Neural cell (in vitro differentiated cells): ENCODE results near the gene DPF1.

Experiments
- EP300 ChIP-seq: fragments of 450-650 bp; conservative IDR thresholded peaks from 2 replicates; pipeline ENCODE4 v1.6.1; 2014; ENCODE audit warnings: antibody characterized with exemption, mild to moderate bottlenecking, moderate library complexity; ENCODE audit not compliant: poor library complexity, severe bottlenecking
- EZH2 ChIP-seq: fragments of 200-600, 300-800 bp; shearing (Covaris generic), sonication (generic); IDR thresholded peaks from 2 replicates; pipeline ENCODE4 v1.6.1; 2014; ENCODE audit warnings: antibody characterized with exemption, low read length, borderline replicate concordance, mild to moderate bottlenecking; ENCODE audit not compliant: insufficient read depth, poor library complexity, severe bottlenecking
- MXI1 ChIP-seq: fragments of 450-650 bp; conservative IDR thresholded peaks from 2 replicates; pipeline ENCODE4 v1.6.1; 2014; ENCODE audit warnings: antibody characterized with exemption, mild to moderate bottlenecking; ENCODE audit not compliant: poor library complexity, severe bottlenecking
- POLR2AphosphoS5 ChIP-seq: IDR thresholded peaks from 2 replicates; pipeline ENCODE4 v1.6.1; 2012
- RAD21 ChIP-seq: fragments of 450-650 bp; conservative IDR thresholded peaks from 2 replicates; pipeline ENCODE4 v1.6.1; 2014; ENCODE audit warnings: antibody characterized with exemption, mild to moderate bottlenecking, moderate library complexity
- SMC3 ChIP-seq: fragments of 450-650 bp; conservative IDR thresholded peaks from 2 replicates; pipeline ENCODE4 v1.6.1; 2014; ENCODE audit warnings: antibody characterized with exemption, mild to moderate bottlenecking, moderate library complexity; ENCODE audit not compliant: poor library complexity
- TAF1 ChIP-seq: IDR thresholded peaks from 2 replicates; pipeline ENCODE4 v1.6.1; 2012; ENCODE audit warnings: low read depth
- TF ChIP-seq, protein P1 (sequence below): fragments of 450-650 bp; IDR thresholded peaks from 2 replicates; pipeline ENCODE4 v1.5.1; 2014; ENCODE audit warnings: antibody characterized with exemption, mild to moderate bottlenecking, moderate library complexity; ENCODE audit not compliant: poor library complexity, severe bottlenecking
- TF ChIP-seq, protein P2 (sequence below): IDR thresholded peaks from 2 replicates; pipeline ENCODE4 v1.6.1; 2012; ENCODE audit warnings: borderline replicate concordance

DNA sequence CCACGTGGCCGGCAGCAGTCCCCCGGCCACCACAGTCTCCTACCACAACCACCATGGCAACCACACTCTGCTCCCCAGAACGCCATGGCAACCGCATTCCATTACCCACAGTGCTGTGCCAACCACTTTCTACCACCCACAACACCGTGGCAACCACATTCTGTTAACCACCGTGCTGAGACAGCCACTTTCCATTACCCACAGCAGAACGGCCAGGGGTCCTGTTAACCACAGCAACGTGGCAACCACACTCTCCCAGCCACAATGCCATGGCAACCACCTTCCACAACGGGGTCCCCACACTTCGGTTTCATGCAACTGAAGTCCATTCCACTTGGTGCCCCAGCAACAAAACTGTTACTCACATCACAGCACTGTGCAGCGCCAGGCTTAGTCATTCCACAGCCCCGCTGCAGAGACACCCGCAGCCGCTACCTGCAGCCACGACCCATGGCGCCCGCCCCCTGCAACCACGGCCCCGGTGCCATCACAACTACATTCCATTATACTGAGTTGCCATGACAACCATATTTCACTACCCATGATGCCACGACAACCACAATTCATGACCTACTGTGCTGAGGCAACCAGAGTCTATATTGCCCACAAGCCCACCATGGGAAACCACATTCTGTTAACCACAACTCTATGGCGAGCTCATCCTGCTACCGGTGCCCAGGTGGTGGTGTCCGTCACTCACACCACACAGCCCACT is 10.0 kb downstream of the DPF1 start:
- TF ChIP-seq POLR2AphosphoS5 (no peak), EZH2 (no peak), TAF1 (no peak), EP300 (no peak), RAD21 (no peak), MXI1 (no peak), SMC3 (no peak)
- TF ChIP-seq, protein P1, sequence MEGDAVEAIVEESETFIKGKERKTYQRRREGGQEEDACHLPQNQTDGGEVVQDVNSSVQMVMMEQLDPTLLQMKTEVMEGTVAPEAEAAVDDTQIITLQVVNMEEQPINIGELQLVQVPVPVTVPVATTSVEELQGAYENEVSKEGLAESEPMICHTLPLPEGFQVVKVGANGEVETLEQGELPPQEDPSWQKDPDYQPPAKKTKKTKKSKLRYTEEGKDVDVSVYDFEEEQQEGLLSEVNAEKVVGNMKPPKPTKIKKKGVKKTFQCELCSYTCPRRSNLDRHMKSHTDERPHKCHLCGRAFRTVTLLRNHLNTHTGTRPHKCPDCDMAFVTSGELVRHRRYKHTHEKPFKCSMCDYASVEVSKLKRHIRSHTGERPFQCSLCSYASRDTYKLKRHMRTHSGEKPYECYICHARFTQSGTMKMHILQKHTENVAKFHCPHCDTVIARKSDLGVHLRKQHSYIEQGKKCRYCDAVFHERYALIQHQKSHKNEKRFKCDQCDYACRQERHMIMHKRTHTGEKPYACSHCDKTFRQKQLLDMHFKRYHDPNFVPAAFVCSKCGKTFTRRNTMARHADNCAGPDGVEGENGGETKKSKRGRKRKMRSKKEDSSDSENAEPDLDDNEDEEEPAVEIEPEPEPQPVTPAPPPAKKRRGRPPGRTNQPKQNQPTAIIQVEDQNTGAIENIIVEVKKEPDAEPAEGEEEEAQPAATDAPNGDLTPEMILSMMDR = no peak
- TF ChIP-seq, protein P2, sequence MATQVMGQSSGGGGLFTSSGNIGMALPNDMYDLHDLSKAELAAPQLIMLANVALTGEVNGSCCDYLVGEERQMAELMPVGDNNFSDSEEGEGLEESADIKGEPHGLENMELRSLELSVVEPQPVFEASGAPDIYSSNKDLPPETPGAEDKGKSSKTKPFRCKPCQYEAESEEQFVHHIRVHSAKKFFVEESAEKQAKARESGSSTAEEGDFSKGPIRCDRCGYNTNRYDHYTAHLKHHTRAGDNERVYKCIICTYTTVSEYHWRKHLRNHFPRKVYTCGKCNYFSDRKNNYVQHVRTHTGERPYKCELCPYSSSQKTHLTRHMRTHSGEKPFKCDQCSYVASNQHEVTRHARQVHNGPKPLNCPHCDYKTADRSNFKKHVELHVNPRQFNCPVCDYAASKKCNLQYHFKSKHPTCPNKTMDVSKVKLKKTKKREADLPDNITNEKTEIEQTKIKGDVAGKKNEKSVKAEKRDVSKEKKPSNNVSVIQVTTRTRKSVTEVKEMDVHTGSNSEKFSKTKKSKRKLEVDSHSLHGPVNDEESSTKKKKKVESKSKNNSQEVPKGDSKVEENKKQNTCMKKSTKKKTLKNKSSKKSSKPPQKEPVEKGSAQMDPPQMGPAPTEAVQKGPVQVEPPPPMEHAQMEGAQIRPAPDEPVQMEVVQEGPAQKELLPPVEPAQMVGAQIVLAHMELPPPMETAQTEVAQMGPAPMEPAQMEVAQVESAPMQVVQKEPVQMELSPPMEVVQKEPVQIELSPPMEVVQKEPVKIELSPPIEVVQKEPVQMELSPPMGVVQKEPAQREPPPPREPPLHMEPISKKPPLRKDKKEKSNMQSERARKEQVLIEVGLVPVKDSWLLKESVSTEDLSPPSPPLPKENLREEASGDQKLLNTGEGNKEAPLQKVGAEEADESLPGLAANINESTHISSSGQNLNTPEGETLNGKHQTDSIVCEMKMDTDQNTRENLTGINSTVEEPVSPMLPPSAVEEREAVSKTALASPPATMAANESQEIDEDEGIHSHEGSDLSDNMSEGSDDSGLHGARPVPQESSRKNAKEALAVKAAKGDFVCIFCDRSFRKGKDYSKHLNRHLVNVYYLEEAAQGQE = no peak
